Liver (tissue), 9 donors: ENCODE measurements around the gene TNS3. TPM values are rescaled to one million over a fixed set of nuclear protein-coding genes. Genes with fewer than 3 reads are reported as not detected.

Experiments
- DNase-seq: peaks from one replicate; pipeline ENCODE4 v3.0.0-alpha.2; 2017; ENCODE audit warnings: low spot score
- H3K27ac ChIP-seq, 2 donors: one replicate each; pipeline ENCODE4 v1.7.0; 2013; ENCODE audit warnings: inconsistent platforms in 2 of 2, low read length in 2 of 2, control low read depth in 1 of 2, low read depth in 1 of 2, mild to moderate bottlenecking in 1 of 2
- H3K27me3 ChIP-seq, 4 donors: one replicate each; pipeline versions ENCODE4 v1.6.1 to v1.7.0; 2013; ENCODE audit warnings: low read length in 3 of 4, inconsistent platforms in 1 of 4, mild to moderate bottlenecking in 1 of 4, moderate library complexity in 1 of 4; ENCODE audit not compliant: control insufficient read depth in 4 of 4, insufficient read depth in 4 of 4
- H3K36me3 ChIP-seq, 4 donors: one replicate each; pipeline versions ENCODE4 v1.6.1 to v1.7.0; 2013; ENCODE audit warnings: low read length in 3 of 4, mild to moderate bottlenecking in 3 of 4, low read depth in 1 of 4, moderate library complexity in 1 of 4; ENCODE audit not compliant: control insufficient read depth in 4 of 4, insufficient read depth in 3 of 4
- H3K4me1 ChIP-seq, 4 donors: one replicate each; pipeline versions ENCODE4 v1.6.1 to v1.7.0; 2013; ENCODE audit warnings: low read length in 3 of 4, mild to moderate bottlenecking in 3 of 4, moderate library complexity in 1 of 4; ENCODE audit not compliant: control insufficient read depth in 4 of 4, insufficient read depth in 4 of 4
- H3K4me3 ChIP-seq, 3 donors: one replicate each; pipeline versions ENCODE4 v1.6.1 to v1.7.0; 2013; ENCODE audit warnings: low read length in 3 of 3, control low read depth in 1 of 3, low read depth in 1 of 3, mild to moderate bottlenecking in 1 of 3
- H3K9ac ChIP-seq, 2 donors: one replicate each; pipeline ENCODE4 v1.7.0; 2013; ENCODE audit warnings: low read length in 2 of 2, mild to moderate bottlenecking in 2 of 2, moderate library complexity in 2 of 2, control low read depth in 1 of 2, low read depth in 1 of 2
- H3K9me3 ChIP-seq, 4 donors: one replicate each; pipeline versions ENCODE4 v1.6.1 to v1.7.0; 2013; ENCODE audit warnings: low read length in 3 of 4; ENCODE audit not compliant: control insufficient read depth in 4 of 4
- ATF3 ChIP-seq: IDR thresholded peaks from 2 replicates; pipeline ENCODE4 v1.6.1; 2016; ENCODE audit warnings: antibody characterized with exemption
- EGR1 ChIP-seq, 2 donors: IDR thresholded peaks; 2 replicates each; pipeline ENCODE4 v1.6.1; 2016 to 2018; ENCODE audit warnings: antibody characterized with exemption in 2 of 2, low read depth in 2 of 2
- FOXA1 ChIP-seq: IDR thresholded peaks from 2 replicates; pipeline ENCODE4 v1.6.1; 2016; ENCODE audit warnings: antibody characterized with exemption
- FOXA2 ChIP-seq: IDR thresholded peaks from 2 replicates; pipeline ENCODE4 v1.6.1; 2016; ENCODE audit warnings: antibody characterized with exemption
- GABPA ChIP-seq, 2 donors: IDR thresholded peaks in 1 of 2; conservative IDR thresholded peaks in 1 of 2; 2 replicates each; pipeline ENCODE4 v1.6.1; 2016; ENCODE audit warnings: antibody characterized with exemption in 2 of 2, mild to moderate bottlenecking in 1 of 2, moderate library complexity in 1 of 2
- HNF4A ChIP-seq, 2 donors: conservative IDR thresholded peaks; 2 replicates each; pipeline ENCODE4 v1.6.1; 2016; ENCODE audit warnings: antibody characterized with exemption in 2 of 2, mild to moderate bottlenecking in 2 of 2
- HNF4G ChIP-seq: IDR thresholded peaks from 2 replicates; pipeline ENCODE4 v1.6.1; 2016; ENCODE audit warnings: antibody characterized with exemption
- MAX ChIP-seq: IDR thresholded peaks from 2 replicates; pipeline ENCODE4 v1.6.1; 2016; ENCODE audit warnings: antibody characterized with exemption
- NR2F2 ChIP-seq: IDR thresholded peaks from 2 replicates; pipeline ENCODE4 v1.6.1; 2016; ENCODE audit warnings: antibody characterized with exemption
- RAD21 ChIP-seq, 2 donors: IDR thresholded peaks; 2 replicates each; pipeline ENCODE4 v1.6.1; 2016; ENCODE audit warnings: antibody characterized with exemption in 2 of 2, mild to moderate bottlenecking in 2 of 2
- REST ChIP-seq: IDR thresholded peaks from 2 replicates; pipeline ENCODE4 v1.6.1; 2016; ENCODE audit warnings: antibody characterized with exemption, mild to moderate bottlenecking
- RXRA ChIP-seq, 2 donors: IDR thresholded peaks; 2 replicates each; pipeline ENCODE4 v1.6.1; 2017 to 2018; ENCODE audit warnings: antibody characterized with exemption in 2 of 2, mild to moderate bottlenecking in 1 of 2
- SP1 ChIP-seq: IDR thresholded peaks from 2 replicates; pipeline ENCODE4 v1.6.1; 2018; ENCODE audit warnings: antibody characterized with exemption, mild to moderate bottlenecking
- YY1 ChIP-seq: IDR thresholded peaks from 2 replicates; pipeline ENCODE4 v1.6.1; 2016; ENCODE audit warnings: antibody characterized with exemption, mild to moderate bottlenecking
- ZBTB33 ChIP-seq: IDR thresholded peaks from 2 replicates; pipeline ENCODE4 v1.6.1; 2016; ENCODE audit warnings: antibody characterized with exemption
- WGBS: extraction: QIAGEN DNeasy Blood & Tissue Kit; methylation state at CpG from one replicate; pipeline ENCODE4 v1.1.7; 2013; 5-methylcytosine and 5-hydroxymethylcytosine counted together
- polyA plus RNA-seq, 2 donors: library from polyadenylated mRNA; stranded (reverse) in 1 of 2; unstranded in 1 of 2; fragments of 200-250 nt in 1 of 2; fragments of >200 nt in 1 of 2; fragmentation: Nextera tagmentation in 1 of 2; extraction: Ambion mirVana in 1 of 2; gene quantifications; one replicate each; pipeline versions ENCODE4 v1.2.1 to v1.2.3, GENCODE V29; 2013 to 2015
- total RNA-seq, 2 donors: library from RNA; depleted of rRNA; stranded (reverse); fragments of >200 nt; gene quantifications; one replicate each; pipeline ENCODE4 v1.2.3, GENCODE V29; 2014
- TF ChIP-seq, protein P1 (sequence below): fragments of 150-350 bp; IDR thresholded peaks from 2 replicates; pipeline ENCODE4 v1.5.1; 2017; ENCODE audit warnings: improper control_type of control experiment, low read depth, low read length; ENCODE audit not compliant: missing input control
- donor health status: healthy.
- donor health status: healthy.
- donor health status: healthy.
- donor health status: healthy.
- donor health status: healthy.

Gene TNS3
- total and polyA plus RNA-seq, 4 donors = 16.8 to 100 (median 29.5) TPM

DNA sequence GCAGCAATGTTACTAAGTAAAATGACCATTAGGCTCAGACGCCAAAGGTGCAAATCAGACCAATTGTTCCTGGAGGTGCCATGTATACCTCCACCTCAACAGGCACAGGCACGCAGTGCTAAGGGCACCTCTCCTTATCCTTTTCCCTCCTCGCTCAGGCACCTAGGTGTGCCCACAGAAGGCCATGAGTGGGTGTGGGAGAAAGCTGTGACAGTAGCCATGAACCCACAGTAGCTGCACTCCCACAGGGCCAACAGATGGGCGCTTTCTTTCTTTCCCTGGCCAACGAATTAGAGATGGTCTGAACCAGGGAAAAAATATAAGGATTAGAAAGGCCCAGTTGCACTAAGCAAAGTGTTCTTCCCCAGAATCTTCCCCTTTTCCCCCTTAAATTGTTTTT is 15.5 kb upstream of the TNS3 start:
- H3K27ac ChIP-seq = no peak overlapping the region
- no peaks in the 10 kb centered on the region for H3K36me3 ChIP-seq
- H3K9ac ChIP-seq = no peak overlapping the region
- TF ChIP-seq MAX = no peak
- TF ChIP-seq ATF3 = no peak
- TF ChIP-seq REST = no peak
- TF ChIP-seq NR2F2 = no peak
- no peak for TF ChIP-seq EGR1 (IDR thresholded peaks at IDR 0.05; ENCODE audit: low read depth in 2 of 2)
- no peak for TF ChIP-seq FOXA2
- no peak for TF ChIP-seq GABPA (IDR thresholded peaks at IDR 0.05 in 1 of 2, conservative IDR thresholded peaks at IDR 0.05 in 1 of 2)
- no peak for TF ChIP-seq HNF4G
- TF ChIP-seq RXRA (IDR thresholded peaks at IDR 0.05) = no peak
- TF ChIP-seq SP1 = no peak
- TF ChIP-seq ZBTB33 = no peak
- no peak for TF ChIP-seq YY1
- TF ChIP-seq, protein P1, sequence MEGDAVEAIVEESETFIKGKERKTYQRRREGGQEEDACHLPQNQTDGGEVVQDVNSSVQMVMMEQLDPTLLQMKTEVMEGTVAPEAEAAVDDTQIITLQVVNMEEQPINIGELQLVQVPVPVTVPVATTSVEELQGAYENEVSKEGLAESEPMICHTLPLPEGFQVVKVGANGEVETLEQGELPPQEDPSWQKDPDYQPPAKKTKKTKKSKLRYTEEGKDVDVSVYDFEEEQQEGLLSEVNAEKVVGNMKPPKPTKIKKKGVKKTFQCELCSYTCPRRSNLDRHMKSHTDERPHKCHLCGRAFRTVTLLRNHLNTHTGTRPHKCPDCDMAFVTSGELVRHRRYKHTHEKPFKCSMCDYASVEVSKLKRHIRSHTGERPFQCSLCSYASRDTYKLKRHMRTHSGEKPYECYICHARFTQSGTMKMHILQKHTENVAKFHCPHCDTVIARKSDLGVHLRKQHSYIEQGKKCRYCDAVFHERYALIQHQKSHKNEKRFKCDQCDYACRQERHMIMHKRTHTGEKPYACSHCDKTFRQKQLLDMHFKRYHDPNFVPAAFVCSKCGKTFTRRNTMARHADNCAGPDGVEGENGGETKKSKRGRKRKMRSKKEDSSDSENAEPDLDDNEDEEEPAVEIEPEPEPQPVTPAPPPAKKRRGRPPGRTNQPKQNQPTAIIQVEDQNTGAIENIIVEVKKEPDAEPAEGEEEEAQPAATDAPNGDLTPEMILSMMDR = no peak
- TF ChIP-seq HNF4A (conservative IDR thresholded peaks at IDR 0.05) = no peak
- TF ChIP-seq FOXA1 = no peak
- no peak for TF ChIP-seq RAD21 (IDR thresholded peaks at IDR 0.05)
- peaks cover 6 to 34% (median 22%) of the 10 kb centered on the region in 4 donors for H3K4me1 ChIP-seq
- 97% methylated on average over 5 of the region's 5 CpGs for WGBS
- DNase-seq = no peak
- H3K27me3 ChIP-seq = no peaks in the 10 kb centered on the region
- H3K4me3 ChIP-seq = no peak overlapping the region
- H3K9me3 ChIP-seq = no peaks in the 10 kb centered on the region
